HG03135 (cell line): ENCODE results near the gene TTYH1.

ENCODE experiments used
- ATAC-seq: cut with Tn5 transposase; IDR thresholded peaks from one replicate; pipeline ENCODE4 v1.9.1; 2021; ENCODE audit warnings: mild to moderate bottlenecking, moderate library complexity; ENCODE audit not compliant: unreplicated experiment

TTYH1 gene

DNA sequence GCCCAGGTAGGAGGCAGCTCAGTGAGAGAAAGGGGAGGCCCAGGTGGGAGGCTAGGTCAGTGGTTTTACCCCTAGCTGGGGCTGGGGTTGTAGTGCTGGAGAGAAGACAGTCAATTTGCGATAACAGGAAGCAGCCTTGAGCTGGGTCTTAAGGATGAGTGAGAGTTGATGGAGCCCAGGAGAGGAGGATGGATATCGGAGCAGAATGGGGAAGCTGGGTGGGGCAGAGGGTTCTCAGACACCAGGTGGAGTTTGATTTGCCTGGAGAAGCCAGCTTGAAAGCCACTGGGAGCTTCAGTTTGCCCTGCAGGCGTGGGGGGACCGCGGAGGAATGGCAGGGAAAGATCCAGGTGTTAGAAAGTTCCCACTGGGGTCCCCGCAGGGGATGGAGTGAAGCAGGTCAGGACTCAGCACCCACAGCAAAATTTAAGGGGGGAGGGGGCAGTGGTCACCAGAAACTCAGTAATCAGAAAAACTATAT is 58.7 kb downstream of the TTYH1 start:
- no peak for ATAC-seq

DNA sequence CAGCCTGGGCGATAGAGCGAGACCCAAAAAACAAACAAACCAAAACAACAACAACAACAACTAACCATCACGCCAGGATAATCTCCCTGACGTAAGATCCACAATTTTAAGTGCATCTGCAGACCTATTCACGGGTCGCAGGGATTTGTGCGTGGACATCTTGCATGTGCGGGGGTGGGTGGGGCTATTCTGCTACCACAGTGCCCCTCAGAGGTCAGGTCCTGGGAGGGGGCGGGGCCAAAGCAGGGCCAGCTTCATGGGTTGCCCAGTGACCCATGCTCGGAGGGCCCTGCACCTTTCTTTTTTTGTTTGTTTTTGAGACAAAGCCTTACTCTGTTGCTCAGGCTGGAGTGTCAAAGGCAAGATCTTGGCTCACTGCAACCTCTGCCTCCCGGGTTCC is 60.4 kb downstream of the TTYH1 start:
- ATAC-seq: no peak

DNA sequence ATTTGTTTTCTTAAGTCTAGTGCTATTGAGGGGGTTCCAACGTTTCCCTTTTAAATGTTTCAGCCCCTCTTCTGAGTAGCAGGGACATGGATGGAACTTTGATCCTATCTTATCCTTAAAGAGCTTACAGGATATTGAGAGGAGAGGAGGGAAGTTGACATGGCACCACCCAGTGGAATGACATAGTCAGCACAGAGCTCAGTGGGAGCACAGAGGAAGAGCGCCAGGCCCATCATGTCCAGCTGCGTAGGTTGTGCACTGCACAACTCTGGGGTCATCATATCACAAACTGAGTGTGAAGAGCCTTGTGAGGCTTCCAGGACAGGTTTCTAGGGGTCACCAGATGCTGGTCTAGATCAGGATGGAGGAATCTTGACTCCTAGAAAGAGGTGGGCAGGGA is 62.4 kb downstream of the TTYH1 start:
- no peak for ATAC-seq

DNA sequence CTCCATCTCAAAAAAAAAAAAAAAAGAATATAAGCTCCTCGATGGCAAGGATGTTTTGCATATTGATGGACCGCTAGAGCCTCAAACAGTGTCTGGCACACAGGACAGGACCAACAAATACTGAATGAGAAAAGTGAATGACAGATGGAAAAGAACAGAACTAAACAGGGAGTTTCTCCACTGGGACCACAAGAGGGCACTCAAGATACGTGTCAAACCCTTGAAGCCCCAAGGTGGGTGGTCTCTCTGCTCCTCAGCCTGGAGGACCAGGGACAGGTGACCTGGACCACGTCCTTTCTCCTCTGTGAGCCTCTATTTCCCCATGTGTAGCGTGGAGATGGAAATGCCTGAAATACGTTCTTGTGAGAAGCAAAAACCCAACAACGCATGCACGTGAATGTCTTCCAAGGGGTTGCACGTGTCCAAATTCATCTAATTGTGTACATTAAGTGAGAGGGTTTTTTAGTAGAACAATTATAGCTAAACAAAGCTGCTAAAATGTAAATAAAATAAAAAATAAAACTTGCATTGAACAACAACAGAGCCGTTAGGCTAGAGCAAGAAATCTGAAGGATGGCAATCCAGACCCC is 63.5 kb downstream of the TTYH1 start:
- ATAC-seq: no peak

DNA sequence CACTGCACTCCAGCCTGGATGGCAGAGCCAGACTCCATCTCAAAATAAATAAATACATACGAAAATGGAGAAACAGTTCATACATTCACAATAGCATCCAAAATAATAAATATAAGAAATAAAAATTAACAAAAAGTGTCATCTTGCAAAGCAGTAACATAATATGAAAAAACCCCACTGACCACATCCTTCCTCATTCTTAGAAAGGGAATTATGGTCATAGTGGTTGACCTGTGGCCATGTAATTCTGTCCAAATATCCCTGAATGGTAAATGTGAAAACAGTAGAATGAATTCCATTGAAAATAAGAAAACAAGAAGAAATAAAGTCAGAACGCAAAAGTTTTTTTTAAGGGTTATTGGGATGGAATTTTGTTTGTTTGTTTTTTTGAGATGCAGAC is 64.8 kb downstream of the TTYH1 start:
- no peak for ATAC-seq

DNA sequence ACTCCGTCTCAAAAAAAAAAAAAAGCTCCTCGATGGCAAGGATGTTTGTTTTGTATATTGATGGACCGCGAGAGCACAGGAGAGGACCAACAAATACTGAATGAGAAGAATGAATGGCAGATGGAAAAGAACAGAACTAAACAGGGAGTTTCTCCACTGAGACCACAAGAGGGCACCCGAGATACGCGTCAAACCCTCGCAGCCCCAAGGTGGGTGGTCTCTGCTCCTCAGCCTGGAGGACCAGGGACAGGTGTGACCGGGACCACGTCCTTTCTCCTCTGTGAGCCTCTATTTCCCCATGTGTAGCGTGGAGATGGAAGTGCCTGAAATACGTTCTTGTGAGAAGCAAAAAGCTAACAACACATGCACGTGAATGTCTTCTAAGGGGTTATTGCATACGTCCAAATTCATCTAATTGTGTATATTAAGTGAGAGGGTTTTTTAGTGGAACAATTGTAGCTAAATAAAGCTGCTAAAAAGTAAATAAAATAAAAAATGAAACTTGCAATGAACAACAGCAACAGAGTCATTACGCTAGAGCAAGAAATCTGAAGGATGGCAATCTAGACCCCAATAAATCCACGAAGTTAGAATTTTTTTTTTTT is 66.2 kb downstream of the TTYH1 start:
- ATAC-seq: no peak

DNA sequence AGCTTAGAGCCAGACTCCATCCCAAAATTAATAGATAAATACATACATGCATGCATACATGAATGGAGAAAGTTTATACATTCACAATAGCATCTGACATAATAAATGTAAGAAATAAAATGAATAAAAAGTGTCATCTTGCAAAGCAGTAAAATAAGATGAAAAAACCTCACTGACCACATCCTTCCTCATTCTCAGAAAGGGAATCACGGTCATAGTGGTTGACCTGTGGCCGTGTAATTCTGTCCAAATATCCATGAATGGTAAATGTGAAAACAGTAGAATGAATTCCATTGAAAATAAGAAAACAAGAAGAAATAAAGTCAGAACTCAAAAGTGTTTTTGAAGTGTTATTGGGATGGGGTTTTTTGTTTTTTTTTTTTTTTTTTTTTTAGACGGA is 67.6 kb downstream of the TTYH1 start:
- ATAC-seq: no peak

DNA sequence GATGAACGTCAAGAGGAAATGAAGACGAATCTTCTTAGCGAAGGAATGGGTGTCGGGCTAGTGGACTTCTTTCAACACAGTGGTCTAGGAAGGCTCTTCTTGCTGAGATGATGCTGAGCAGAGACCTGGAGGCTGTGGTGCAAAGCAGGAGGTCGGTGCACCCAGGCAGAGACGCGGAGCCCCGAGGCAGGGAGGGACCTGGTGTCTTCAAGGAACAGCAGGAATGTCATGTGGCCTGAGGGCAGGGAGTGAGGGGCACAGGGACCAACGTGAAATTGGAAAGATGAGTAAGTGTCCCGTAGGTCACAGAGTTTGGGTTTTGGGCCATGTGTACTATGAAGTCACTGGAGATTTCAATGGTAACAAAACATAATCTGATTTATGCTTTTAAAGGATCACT is 69.2 kb downstream of the TTYH1 start:
- ATAC-seq: no peak

DNA sequence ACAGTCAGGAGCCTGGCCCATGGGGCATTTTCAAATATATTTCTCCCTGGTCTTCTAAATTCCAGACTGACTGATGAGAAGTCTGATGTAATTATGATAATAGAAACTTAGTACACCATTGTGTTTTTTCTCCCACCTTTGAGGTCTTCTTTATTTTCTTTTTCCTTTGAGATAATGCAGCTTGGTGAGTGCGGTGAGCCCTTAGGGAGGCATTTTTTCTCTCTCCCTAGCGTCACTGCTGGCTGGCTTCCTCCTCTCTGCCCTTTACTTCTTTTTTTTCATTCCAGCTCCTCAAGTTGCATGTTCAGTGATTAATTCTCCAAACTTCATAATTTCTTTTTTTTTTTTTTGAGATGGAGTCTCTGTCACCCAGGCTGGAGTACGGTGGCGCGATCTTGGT is 70.6 kb downstream of the TTYH1 start:
- ATAC-seq: no peak
